Activated naive CD4-positive, alpha-beta T cell treated with anti-CD3 and anti-CD28 coated beads, Interleukin-2, amount 10 ng/mL, durations not matched to agents 7 days and 5 days (primary cell): ENCODE data around the gene PCDH10.

Source experiments
- CTCF ChIA-PET: fragments of 350-600 bp; sonication (Branson Sonifier 250); formaldehyde crosslinking; loops from one replicate; lab custom pipeline; 2021; ENCODE audit warnings: antibody characterized with exemption; lab: Charles Lee
- DNase-seq: peaks from one replicate; pipeline ENCODE4 v3.0.0-alpha.2; 2020
- H3K27ac Mint-ChIP-seq: one replicate; pipeline ENCODE4 v1.8.0; 2021; ENCODE audit warnings: mild to moderate bottlenecking, moderate library complexity, mixed read lengths
- H3K27me3 Mint-ChIP-seq: one replicate; pipeline ENCODE4 v1.8.0; 2021; ENCODE audit warnings: mild to moderate bottlenecking, mixed read lengths
- H3K36me3 Mint-ChIP-seq: one replicate; pipeline ENCODE4 v1.8.0; 2021; ENCODE audit warnings: mixed read lengths
- H3K4me1 Mint-ChIP-seq: one replicate; pipeline ENCODE4 v1.8.0; 2021; ENCODE audit warnings: mixed read lengths
- H3K4me3 Mint-ChIP-seq: one replicate; pipeline ENCODE4 v1.8.0; 2021; ENCODE audit warnings: mild to moderate bottlenecking, moderate library complexity, mixed read lengths
- H3K9me3 Mint-ChIP-seq: one replicate; pipeline ENCODE4 v1.8.0; 2021; ENCODE audit warnings: mixed read lengths

The PCDH10 gene

DNA sequence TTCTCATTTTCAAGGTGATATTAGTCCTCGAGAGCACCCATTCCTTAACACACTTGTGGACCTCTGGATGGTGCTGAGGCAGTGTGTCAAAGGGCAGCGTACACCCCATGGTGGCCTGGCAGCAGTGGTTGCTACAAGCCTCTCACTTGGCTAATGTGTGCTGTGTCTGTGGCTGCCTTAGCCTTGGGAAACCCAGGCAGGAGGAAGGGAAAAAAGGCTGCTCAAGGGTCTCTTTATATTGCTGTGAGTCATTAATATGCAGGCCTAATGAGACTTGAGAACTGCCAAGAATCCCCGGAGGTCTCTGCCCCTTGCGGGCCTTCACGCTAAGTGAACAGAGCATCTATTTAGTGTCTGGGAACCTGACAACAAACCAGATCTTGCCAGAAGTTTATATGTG, 7.0 kb downstream of the PCDH10 start:
- peaks cover 5% of the 10 kb centered on the region for H3K36me3 Mint-ChIP-seq

DNA sequence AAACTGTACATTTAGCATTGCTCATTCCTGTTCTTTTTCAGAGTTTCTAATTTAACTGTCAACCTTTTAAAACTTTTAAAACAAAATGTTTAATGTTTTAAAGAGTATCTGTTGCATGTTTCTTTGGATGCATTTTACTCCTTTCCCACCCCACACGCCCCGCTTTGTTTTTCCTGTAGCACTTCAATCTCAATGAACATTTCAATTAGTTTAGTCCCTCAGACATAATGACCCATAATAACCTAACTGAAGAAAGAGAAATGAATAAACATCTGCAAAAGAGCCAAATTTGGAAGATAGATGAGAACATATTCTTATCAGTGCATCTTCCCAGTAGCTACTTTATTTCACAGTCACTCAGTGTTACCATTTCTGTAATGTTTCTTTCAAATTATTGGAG, 7.5 kb downstream of the PCDH10 start:
- H3K4me1 Mint-ChIP-seq, result peaks cover 6% of the 10 kb centered on the region
- H3K27me3 Mint-ChIP-seq, result peaks cover 21% of the 10 kb centered on the region
- H3K9me3 Mint-ChIP-seq, result no peaks in the 10 kb centered on the region
- CTCF ChIA-PET, result no interaction called here
- no peak for DNase-seq
- H3K27ac Mint-ChIP-seq, result no peak overlapping the region
- H3K4me3 Mint-ChIP-seq, result no peak overlapping the region
- peaks cover 5% of the 10 kb centered on the region for H3K36me3 Mint-ChIP-seq

More for the DNA sequence above, 7.0 kb downstream of the PCDH10 start:
- H3K9me3 Mint-ChIP-seq, result no peaks in the 10 kb centered on the region
- no peak for DNase-seq
- no peak overlapping the region for H3K4me3 Mint-ChIP-seq
- peaks cover 6% of the 10 kb centered on the region for H3K4me1 Mint-ChIP-seq
- H3K27ac Mint-ChIP-seq, result no peak overlapping the region
- H3K27me3 Mint-ChIP-seq, result peaks cover 26% of the 10 kb centered on the region
- CTCF ChIA-PET, result no interaction called here

- no peak overlapping the region for H3K27ac Mint-ChIP-seq
- H3K27me3 Mint-ChIP-seq, result peaks cover 11% of the 10 kb centered on the region
- no peaks in the 10 kb centered on the region for H3K9me3 Mint-ChIP-seq
- DNase-seq, result no peak
- H3K4me3 Mint-ChIP-seq, result no peak overlapping the region
- CTCF ChIA-PET, result no interaction called here
- H3K4me1 Mint-ChIP-seq, result peaks cover 5% of the 10 kb centered on the region
- H3K36me3 Mint-ChIP-seq, result peaks cover 4% of the 10 kb centered on the region
Measured at GRCh38 chr4:133157460-133158160, 8.5 kb downstream of the PCDH10 start.

- H3K4me3 Mint-ChIP-seq, result no peak overlapping the region
- no peak for DNase-seq
- H3K27ac Mint-ChIP-seq, result no peak overlapping the region
- CTCF ChIA-PET, result no interaction called here
- no peaks in the 10 kb centered on the region for H3K4me1 Mint-ChIP-seq
- H3K36me3 Mint-ChIP-seq, result no peaks in the 10 kb centered on the region
- no peaks in the 10 kb centered on the region for H3K27me3 Mint-ChIP-seq
- no peaks in the 10 kb centered on the region for H3K9me3 Mint-ChIP-seq
Measured at GRCh38 chr4:133160853-133161252, 11.8 kb downstream of the PCDH10 start.

DNA sequence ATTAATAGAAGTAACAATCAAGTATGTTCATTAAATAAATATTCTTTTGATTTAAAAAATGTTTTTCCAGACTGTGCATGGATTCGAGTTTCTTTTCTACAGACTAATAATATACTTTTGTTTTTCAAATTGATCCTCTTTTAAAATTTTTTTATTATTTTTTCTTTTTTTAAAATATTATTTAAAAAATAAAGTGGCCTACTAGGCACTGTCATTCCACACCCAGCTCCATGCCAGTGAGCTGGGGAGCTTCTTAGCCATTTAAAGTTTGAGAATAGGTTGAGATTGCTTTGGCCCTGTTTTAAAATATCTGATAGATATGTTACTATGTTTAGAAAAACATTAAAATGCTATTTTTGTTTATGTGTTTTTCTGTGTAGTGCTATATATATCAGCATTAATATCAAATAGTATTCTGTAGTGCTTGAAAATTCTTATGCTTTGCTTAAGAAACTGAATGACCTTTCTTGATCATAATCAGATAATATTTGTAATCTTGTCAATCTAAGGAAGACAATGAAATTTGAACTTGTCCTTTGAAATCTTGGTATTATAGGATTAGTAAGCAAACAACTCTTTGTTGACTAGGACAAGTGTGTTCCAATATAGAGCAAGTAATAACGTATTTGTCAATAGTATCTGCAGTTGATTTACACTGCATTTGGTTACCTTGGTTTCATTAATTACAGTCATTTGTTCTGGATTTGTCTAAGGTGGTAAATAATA, 12.6 kb downstream of the PCDH10 start:
- Mint-ChIP-seq H3K27me3 (no peaks in the 10 kb centered on the region), H3K4me3 (no peak overlapping the region), H3K27ac (no peak overlapping the region), H3K36me3 (no peaks in the 10 kb centered on the region), H3K9me3 (no peaks in the 10 kb centered on the region), H3K4me1 (no peaks in the 10 kb centered on the region)
- CTCF ChIA-PET, result no interaction called here
- no peak for DNase-seq

- no peak for DNase-seq
- CTCF ChIA-PET, result no interaction called here
Measured at GRCh38 chr4:133162941-133163340, 13.8 kb downstream of the PCDH10 start.

DNA sequence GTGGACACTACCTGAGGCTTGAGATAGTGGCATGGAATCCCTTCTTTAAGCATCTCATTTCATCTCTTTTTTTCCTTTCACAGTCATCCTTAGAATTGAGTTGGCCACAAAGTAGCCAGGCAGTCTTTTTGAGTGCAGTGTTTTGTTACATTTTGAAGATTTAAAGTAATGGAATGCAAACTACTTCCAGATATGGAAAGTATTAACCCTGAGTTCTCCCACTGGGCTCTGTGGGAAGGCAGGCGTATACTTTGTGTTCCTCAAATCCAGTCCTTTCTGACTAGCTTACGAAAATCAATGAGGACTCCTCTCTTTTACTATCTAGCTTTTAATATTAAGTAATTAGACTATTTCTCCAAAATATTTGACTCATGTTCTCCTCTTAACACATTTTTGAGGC, 29.9 kb downstream of the PCDH10 start:
- H3K36me3 Mint-ChIP-seq, result no peaks in the 10 kb centered on the region
- CTCF ChIA-PET, result no interaction called here
- DNase-seq, result no peak
- H3K9me3 Mint-ChIP-seq, result no peaks in the 10 kb centered on the region
- H3K27ac Mint-ChIP-seq, result no peak overlapping the region
- no peaks in the 10 kb centered on the region for H3K27me3 Mint-ChIP-seq
- no peak overlapping the region for H3K4me3 Mint-ChIP-seq
- H3K4me1 Mint-ChIP-seq, result no peaks in the 10 kb centered on the region

More at GRCh38 chr4:133162941-133163340, 13.8 kb downstream of the PCDH10 start:
- Mint-ChIP-seq H3K27me3 (no peaks in the 10 kb centered on the region), H3K4me1 (no peaks in the 10 kb centered on the region), H3K4me3 (no peak overlapping the region), H3K9me3 (no peaks in the 10 kb centered on the region), H3K27ac (no peak overlapping the region), H3K36me3 (no peaks in the 10 kb centered on the region)

GRCh38 chr4:133186210-133186609, 37.1 kb downstream of the PCDH10 start:
- Mint-ChIP-seq H3K36me3 (no peaks in the 10 kb centered on the region), H3K4me3 (no peak overlapping the region), H3K9me3 (no peaks in the 10 kb centered on the region), H3K4me1 (no peaks in the 10 kb centered on the region), H3K27ac (no peak overlapping the region), H3K27me3 (no peaks in the 10 kb centered on the region)
- no peak for DNase-seq
- CTCF ChIA-PET, result no interaction called here

DNA sequence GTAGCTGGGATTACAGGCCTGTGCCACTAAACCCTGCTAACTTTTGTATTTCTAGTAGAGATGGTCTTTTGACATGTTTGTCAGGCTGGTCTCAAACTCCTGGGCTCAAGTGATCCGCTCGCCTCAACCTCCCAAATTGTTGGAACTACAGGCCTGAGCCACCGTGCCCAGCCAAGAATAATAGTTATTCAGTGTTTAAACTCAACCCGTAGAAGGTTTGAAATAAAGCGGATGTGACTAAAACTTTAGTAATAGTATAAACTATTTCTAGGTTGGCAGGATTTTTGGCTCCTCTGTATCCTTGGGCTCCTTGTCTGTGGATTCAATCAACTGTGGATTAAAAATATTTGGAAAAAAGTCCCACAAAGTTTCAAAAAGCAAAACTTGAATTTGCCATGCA, 37.8 kb downstream of the PCDH10 start:
- no peak for DNase-seq
- H3K27me3 Mint-ChIP-seq, result no peaks in the 10 kb centered on the region
- H3K27ac Mint-ChIP-seq, result no peak overlapping the region
- CTCF ChIA-PET, result no interaction called here
- no peaks in the 10 kb centered on the region for H3K36me3 Mint-ChIP-seq
- H3K4me1 Mint-ChIP-seq, result no peaks in the 10 kb centered on the region
- H3K9me3 Mint-ChIP-seq, result no peaks in the 10 kb centered on the region
- H3K4me3 Mint-ChIP-seq, result no peak overlapping the region

DNA sequence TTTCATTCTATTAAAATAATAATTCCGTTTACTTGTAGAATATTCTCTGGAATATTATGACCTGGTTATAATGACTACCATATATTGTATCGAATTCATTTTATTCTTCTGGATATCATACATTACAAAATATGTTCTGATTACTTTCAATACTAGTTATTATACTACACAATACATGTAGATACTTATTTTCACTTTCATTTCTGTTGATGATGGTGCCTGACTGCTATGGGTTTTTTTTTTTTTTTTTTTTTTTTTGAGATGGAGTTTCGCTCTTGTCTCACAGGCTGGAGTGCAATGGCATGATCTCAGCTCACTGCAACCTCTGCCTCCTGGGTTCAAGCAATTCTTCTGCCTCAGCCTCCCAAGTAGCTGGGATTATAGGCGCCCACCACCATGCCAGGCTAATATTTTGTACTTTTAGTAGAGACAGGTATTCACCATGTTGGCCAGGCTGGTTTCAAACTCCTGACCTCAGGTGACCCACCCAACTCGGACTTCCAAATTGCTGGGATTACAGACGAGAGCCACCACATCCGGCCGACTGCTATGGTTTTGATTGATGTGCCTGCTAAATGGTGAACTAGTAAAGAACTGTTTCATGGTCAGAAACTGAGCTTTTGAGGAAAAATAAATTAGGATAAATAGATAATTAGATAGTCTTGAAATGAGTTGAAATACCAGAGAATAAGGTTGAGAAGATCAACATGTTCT, 39.5 kb downstream of the PCDH10 start:
- Mint-ChIP-seq H3K4me1 (no peaks in the 10 kb centered on the region), H3K27me3 (no peaks in the 10 kb centered on the region), H3K27ac (no peak overlapping the region), H3K36me3 (no peaks in the 10 kb centered on the region), H3K9me3 (no peaks in the 10 kb centered on the region), H3K4me3 (no peak overlapping the region)
- CTCF ChIA-PET, result no interaction called here
- no peak for DNase-seq

DNA sequence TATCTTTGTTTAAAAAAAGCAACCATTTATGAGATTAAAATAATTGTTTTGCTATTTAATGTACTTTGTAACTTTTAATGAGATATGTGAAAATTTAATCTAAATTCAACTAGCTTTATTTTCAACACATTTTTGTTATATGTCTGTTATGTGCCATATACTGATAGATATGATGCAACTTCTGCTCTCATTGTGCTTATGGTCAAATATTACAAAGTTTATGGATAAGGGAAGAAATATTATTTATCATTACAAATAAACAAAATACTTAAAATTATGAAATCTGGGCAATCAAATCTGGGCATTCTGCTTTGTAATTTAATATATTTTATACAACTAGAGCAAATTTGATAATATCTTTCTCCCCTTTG, 40.0 kb downstream of the PCDH10 start:
- Mint-ChIP-seq H3K9me3 (no peaks in the 10 kb centered on the region), H3K27me3 (no peaks in the 10 kb centered on the region), H3K4me3 (no peak overlapping the region), H3K36me3 (no peaks in the 10 kb centered on the region), H3K4me1 (no peaks in the 10 kb centered on the region), H3K27ac (no peak overlapping the region)
- DNase-seq, result no peak
- CTCF ChIA-PET, result no interaction called here

DNA sequence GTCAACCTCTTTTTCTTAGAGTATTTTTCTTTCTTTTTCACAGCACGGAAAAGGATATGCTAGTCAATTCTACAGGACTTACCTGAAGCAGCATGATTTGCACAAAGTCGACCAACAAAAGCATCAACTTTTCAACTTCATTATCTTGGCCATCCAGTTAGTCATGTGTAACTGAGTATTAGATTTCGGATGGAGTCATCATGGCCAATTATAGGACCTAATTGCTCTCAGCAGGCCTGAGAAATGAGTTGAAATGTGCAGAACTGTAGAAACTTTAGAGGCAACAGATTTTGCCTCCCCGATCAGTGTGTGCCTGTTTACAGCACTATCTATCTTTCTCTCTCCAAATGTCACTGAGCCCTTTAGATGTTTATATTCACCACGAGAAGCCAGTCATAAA, 41.0 kb downstream of the PCDH10 start:
- no peak overlapping the region for H3K27ac Mint-ChIP-seq
- H3K4me1 Mint-ChIP-seq, result no peaks in the 10 kb centered on the region
- DNase-seq, result no peak

GRCh38 chr4:133208694-133209285, 59.7 kb downstream of the PCDH10 start:
- Mint-ChIP-seq H3K27me3 (no peaks in the 10 kb centered on the region), H3K4me3 (no peak overlapping the region), H3K36me3 (no peaks in the 10 kb centered on the region), H3K9me3 (peaks cover 6% of the 10 kb centered on the region), H3K27ac (no peak overlapping the region), H3K4me1 (no peaks in the 10 kb centered on the region)
- CTCF ChIA-PET, result no interaction called here
- no peak for DNase-seq

More for the DNA sequence above, 41.0 kb downstream of the PCDH10 start:
- CTCF ChIA-PET, result no interaction called here
- H3K27me3 Mint-ChIP-seq, result no peaks in the 10 kb centered on the region
- no peaks in the 10 kb centered on the region for H3K36me3 Mint-ChIP-seq
- no peaks in the 10 kb centered on the region for H3K9me3 Mint-ChIP-seq
- no peak overlapping the region for H3K4me3 Mint-ChIP-seq

- Mint-ChIP-seq H3K27me3 (no peaks in the 10 kb centered on the region), H3K36me3 (no peaks in the 10 kb centered on the region), H3K9me3 (no peaks in the 10 kb centered on the region), H3K27ac (no peak overlapping the region), H3K4me1 (no peaks in the 10 kb centered on the region), H3K4me3 (no peak overlapping the region)
- no peak for DNase-seq
- CTCF ChIA-PET, result no interaction called here
Measured at GRCh38 chr4:133233922-133234321, 84.8 kb downstream of the PCDH10 start.
